GM18870 (cell line): ENCODE data around the gene CGB3.

Source experiments
- ATAC-seq: cut with Tn5 transposase; IDR thresholded peaks from one replicate; pipeline ENCODE4 v1.9.1; 2021; ENCODE audit warnings: moderate library complexity; ENCODE audit not compliant: unreplicated experiment

CGB3 gene

DNA sequence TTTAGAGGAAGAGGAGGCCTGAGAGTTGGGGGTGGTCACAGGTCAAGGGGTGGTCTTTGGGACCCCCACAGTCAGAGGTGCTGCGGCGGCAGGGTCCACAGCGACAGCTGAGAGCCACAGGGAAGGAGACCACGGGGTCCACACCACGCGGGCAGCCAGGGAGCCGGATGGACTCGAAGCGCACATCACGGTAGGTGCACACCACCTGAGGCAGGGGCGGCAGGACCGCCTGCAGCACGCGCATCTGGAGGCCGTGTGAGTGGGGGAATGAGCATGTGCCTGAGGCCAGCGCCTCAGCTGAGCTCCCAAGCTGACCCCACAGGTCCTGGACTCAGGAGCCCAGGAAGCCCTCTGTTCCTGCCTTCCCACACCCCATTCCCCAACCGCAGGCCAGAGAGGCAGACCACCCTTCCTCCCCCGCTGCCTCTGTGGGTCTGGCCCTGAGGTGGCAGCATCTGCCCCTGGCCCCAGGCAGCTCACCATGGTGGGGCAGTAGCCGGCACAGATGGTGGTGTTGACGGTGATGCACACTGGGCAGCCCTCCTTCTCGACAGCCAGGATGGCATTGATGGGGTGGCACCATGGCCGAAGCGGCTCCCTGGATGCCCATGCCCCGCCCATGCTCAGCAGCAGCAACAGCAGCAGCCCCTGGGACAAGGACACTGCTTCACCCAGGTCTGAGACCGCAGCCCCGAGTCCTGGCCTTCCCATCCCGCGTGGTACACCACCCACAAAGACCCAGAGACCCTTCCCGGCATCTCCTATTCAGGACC lies 7.9 kb downstream of the CGB3 start:
- no peak for ATAC-seq

- no peak for ATAC-seq
Measured at GRCh38 chr19:49014870-49015255, 9.3 kb downstream of the CGB3 start.

GRCh38 chr19:49014123-49014869 lies 9.8 kb downstream of the CGB3 start:
- no peak for ATAC-seq

DNA sequence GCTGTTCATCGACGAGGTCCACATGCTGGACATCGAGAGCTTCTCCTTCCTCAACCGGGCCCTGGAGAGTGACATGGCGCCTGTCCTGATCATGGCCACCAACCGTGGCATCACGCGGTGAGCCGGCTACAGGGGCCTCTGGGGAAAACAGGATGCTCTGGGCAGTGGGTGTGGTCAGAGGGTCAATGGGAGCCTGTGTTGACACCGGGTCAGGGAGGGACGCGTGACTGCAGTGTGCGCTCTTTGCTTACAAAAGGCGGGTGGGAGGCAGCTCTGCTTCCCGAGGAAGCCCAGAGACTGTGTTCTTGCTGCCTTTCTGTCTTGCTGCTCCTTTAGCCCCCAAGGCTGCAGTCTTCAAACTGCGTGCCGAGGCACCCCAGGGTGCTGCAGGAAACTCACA lies 12.9 kb downstream of the CGB3 start:
- no peak for ATAC-seq

DNA sequence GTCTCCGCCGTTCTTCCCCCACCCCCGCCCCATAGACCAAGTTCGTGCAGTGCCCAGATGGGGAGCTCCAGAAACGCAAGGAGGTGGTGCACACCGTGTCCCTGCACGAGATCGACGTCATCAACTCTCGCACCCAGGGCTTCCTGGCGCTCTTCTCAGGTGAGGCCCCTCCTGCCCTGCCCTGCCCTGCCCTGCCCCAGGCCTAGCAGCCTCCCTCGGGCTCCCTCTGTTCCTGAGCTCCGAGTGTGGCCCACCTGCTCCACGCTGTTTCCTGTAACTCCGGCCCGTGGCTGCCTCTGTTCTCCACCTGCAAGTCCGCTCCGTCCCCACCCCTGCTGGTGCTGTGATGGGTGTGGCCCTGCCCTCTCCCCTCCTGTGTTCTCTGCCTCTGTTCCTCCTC lies 13.7 kb downstream of the CGB3 start:
- ATAC-seq = no peak

GRCh38 chr19:49009828-49010227 lies 14.3 kb downstream of the CGB3 start:
- no peak for ATAC-seq

- ATAC-seq = no peak
Measured at GRCh38 chr19:49006905-49007304, 17.2 kb downstream of the CGB3 start.

GRCh38 chr19:49004964-49005614 lies 19.0 kb downstream of the CGB3 start:
- ATAC-seq = no peak

- no peak for ATAC-seq
Measured at GRCh38 chr19:49004133-49004532, 20.0 kb downstream of the CGB3 start.

GRCh38 chr19:48999481-49000325 lies 24.4 kb downstream of the CGB3 start:
- no peak for ATAC-seq

DNA sequence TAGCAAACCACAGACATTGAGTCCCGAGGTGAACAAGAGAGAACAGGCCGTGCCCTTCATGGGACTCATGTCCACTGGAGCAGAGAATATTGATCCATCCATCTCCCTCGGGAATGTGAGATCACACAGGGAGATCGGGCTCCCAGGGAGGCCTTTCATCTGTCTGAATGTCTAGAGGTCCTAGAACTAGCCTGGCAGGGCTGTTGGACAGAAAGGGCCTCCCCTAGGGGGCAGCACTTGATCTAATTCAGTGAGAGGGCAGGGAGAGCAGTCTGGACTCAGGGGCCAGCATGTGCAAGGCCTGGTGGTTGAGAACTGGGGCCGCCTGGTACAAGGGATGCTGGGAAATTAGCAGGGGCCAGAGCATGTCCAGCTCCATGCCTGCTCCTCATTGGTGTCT lies 26.2 kb downstream of the CGB3 start:
- ATAC-seq = no peak

- no peak for ATAC-seq
Measured at GRCh38 chr19:48994035-48994386, 30.1 kb downstream of the CGB3 start.

DNA sequence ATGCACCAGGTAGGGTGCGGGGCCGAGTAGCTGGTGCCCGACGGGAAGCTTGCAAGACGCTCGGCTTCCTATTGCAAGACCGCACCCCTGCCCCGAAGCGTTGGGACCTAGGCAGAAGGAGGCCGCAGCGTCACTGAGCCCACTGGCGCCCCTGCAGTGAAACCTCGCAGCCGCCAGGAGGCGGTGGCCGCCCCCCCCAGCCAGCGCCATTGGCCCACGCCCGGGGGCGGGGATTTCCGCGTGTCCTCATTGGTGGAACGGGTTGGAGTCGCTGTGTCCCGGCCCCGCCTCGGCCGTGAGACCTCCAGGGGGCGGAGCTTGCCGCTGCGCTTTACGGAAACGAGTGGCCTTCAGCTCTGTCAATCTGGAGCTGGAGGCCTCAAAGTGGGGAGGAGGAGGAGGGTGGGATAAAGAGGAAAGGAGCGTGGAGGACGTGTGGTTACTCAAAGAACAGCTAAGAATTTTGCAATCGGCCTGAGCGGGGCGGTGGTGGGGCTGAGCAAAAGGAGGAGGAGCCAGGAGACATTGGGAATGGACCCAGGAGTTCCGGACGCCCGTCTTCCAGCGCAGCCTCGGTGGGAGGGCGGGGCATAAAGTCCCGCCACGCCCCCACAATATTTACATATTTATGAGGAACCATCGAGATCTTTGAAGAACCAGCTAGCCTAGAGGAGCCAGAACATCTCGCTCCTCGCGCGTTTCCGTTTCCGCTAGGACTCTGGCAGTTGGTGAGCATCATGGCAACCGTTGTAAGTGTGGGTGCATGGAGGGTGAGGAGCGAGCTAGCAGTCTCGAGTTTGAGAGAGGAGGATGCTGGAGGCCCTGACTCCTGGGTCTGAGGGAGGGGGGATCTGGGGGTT lies 30.7 kb downstream of the CGB3 start, which contains the start of the genes GYS1 and RUVBL2:
Gene GYS1, minus strand, starts transcription at position 135 of the 860 bp plus-strand sequence. CDS start 197 bp downstream, outside the sequence.
Gene RUVBL2, plus strand, starts transcription at position 713 of the 860 bp plus-strand sequence. Its CDS starts 25 bp downstream, at position 738.
- ATAC-seq = peak; percentile 81

GRCh38 chr19:48992581-48993174 lies 31.5 kb downstream of the CGB3 start:
- ATAC-seq = peak; percentile 11

- ATAC-seq = no peak
Measured at GRCh38 chr19:48991873-48992580, 32.1 kb downstream of the CGB3 start.

- ATAC-seq = no peak
Measured at GRCh38 chr19:48991011-48991609, 33.0 kb downstream of the CGB3 start.

GRCh38 chr19:48990400-48990799 lies 33.7 kb downstream of the CGB3 start:
- no peak for ATAC-seq

- ATAC-seq = no peak
Measured at GRCh38 chr19:48989701-48990291, 34.3 kb downstream of the CGB3 start.
